AG04449 (cell line): Measurements from ENCODE around the gene PTPRK.
A peak's percentile ranks its signal among the peaks of the same experiment; 100 is the strongest.

Experiments used
- CTCF ChIA-PET: fragments of 350-600 bp; formaldehyde crosslinking; extraction: SDS; loops from one replicate; lab custom pipeline; 2021; ENCODE audit warnings: antibody characterized with exemption; lab: Yijun Ruan, JAX
- POLR2A ChIA-PET: fragments of 400-600, 350-600 bp; formaldehyde crosslinking; extraction: SDS; loops from one replicate; lab custom pipeline; 2020; ENCODE audit warnings: antibody characterized with exemption, inconsistent platforms; lab: Yijun Ruan, JAX
- DNase-seq: peaks from one replicate; pipeline ENCODE4 v3.0.0-alpha.2; 2010; ENCODE audit warnings: low read depth, low spot score
- H3K4me3 ChIP-seq: 2 replicates; pipeline ENCODE4 v1.5.1; 2011; ENCODE audit warnings: low read depth, mild to moderate bottlenecking, control low read depth, low read length
- CTCF ChIP-seq: IDR thresholded peaks from one replicate; pipeline ENCODE4 v1.5.1; 2011; ENCODE audit warnings: mild to moderate bottlenecking, moderate library complexity, low read length, control low read depth, inconsistent platforms; ENCODE audit not compliant: insufficient read depth; ENCODE audit errors: missing control alignments

Gene PTPRK

GRCh38 chr6:127967708-127968107 lies 552.7 kb downstream of the PTPRK start:
- POLR2A ChIA-PET = interaction anchor here (0.5 kb wide), 1 partner anchor 1508 kb away, joined by 4 read pairs; no protein-coding TSS in a partner anchor
- no peak for TF ChIP-seq CTCF
- no peak overlapping the region for H3K4me3 ChIP-seq
- DNase-seq = no peak
- CTCF ChIA-PET = interaction anchor here (0.8 to 0.9 kb wide), 2 partner anchors 13 to 14 kb away, joined by 3 read pairs; no protein-coding TSS in a partner anchor

GRCh38 chr6:127966616-127967015 lies 553.8 kb downstream of the PTPRK start:
- no peak for TF ChIP-seq CTCF
- ChIA-PET POLR2A (no interaction called here), CTCF (no interaction called here)
- peak; percentile 45 for DNase-seq
- no peak overlapping the region for H3K4me3 ChIP-seq

- POLR2A ChIA-PET = no interaction called here
- no peak for DNase-seq
- CTCF ChIA-PET = interaction anchor here (0.9 kb wide), 1 partner anchor 15 kb away, joined by 3 read pairs; no protein-coding TSS in a partner anchor
- H3K4me3 ChIP-seq = no peak overlapping the region
- no peak for TF ChIP-seq CTCF
These were observed 556.9 kb downstream of the PTPRK start for GRCh38 chr6:127963495-127963894.

- DNase-seq = no peak
- ChIA-PET POLR2A (no interaction called here), CTCF (no interaction called here)
- no peak for TF ChIP-seq CTCF
- H3K4me3 ChIP-seq = no peak overlapping the region
These were observed 560.5 kb downstream of the PTPRK start for GRCh38 chr6:127959869-127960268.

- no peak for TF ChIP-seq CTCF
- POLR2A ChIA-PET = no interaction called here
These were observed 563.4 kb downstream of the PTPRK start for GRCh38 chr6:127956956-127957355.

GRCh38 chr6:127956260-127956888 lies 564.0 kb downstream of the PTPRK start:
- H3K4me3 ChIP-seq = no peak overlapping the region
- CTCF ChIA-PET = no interaction called here
- POLR2A ChIA-PET = no interaction called here
- no peak for DNase-seq
- TF ChIP-seq CTCF = no peak

More at GRCh38 chr6:127956956-127957355, 563.4 kb downstream of the PTPRK start:
- CTCF ChIA-PET = no interaction called here
- DNase-seq = no peak
- no peak overlapping the region for H3K4me3 ChIP-seq
